NB4 (cell line): Measurements from ENCODE around the gene SMYD3.

Source experiments
- CTCF ChIP-seq: IDR thresholded peaks from one replicate; pipeline ENCODE4 v1.5.1; 2012; ENCODE audit warnings: low read depth, low read length
- MAX ChIP-seq: IDR thresholded peaks from 2 replicates; pipeline ENCODE4 v1.6.1; 2011; ENCODE audit warnings: low read depth, low read length
- POLR2A ChIP-seq: IDR thresholded peaks from 2 replicates; pipeline ENCODE4 v1.6.1; 2011; ENCODE audit warnings: mild to moderate bottlenecking; ENCODE audit not compliant: insufficient read length; ENCODE audit errors: extremely low read depth

GRCh38 chr1:246157516-246157915 lies 349.6 kb downstream of the SMYD3 start:
- TF ChIP-seq POLR2A (no peak), CTCF (no peak), MAX (no peak)
